A673 (cell line): Measurements from ENCODE around the gene PLCB4. TPM values are rescaled to one million over a fixed set of nuclear protein-coding genes. Genes with fewer than 3 reads are reported as not detected.

Source experiments
- BruUV-seq: library from RNA; stranded (reverse); fragments of 400-500 nt; replicated peaks from 2 replicates; lab custom pipeline; 2021; lab: Mats Ljungman, UMichigan
- CTCF ChIA-PET: fragments of 300-600 bp; sonication (Branson Sonifier 250); formaldehyde crosslinking; loops from one replicate; lab custom pipeline; 2022; ENCODE audit warnings: antibody characterized with exemption; lab: Charles Lee
- POLR2A ChIA-PET: fragments of 300-600 bp; sonication (Branson Sonifier 250); formaldehyde crosslinking; loops from one replicate; lab custom pipeline; 2022; ENCODE audit warnings: antibody characterized with exemption; ENCODE audit not compliant: low non-redundant PET; lab: Charles Lee
- DNase-seq: peaks from one replicate; pipeline ENCODE4 v3.0.0-alpha.2; 2015; ENCODE audit warnings: low spot score
- H3K27ac ChIP-seq: fragments of 200-600 bp; sonication (generic); 2 replicates; pipeline ENCODE4 v1.5.1; 2016; ENCODE audit warnings: mixed run types, low read depth, mild to moderate bottlenecking, mixed read lengths, antibody characterized with exemption, low read length; ENCODE audit not compliant: poor library complexity, severe bottlenecking
- H3K27me3 ChIP-seq: fragments of 200-600 bp; sonication (generic); replicated peaks from 2 replicates; pipeline ENCODE4 v1.6.1; 2017; ENCODE audit warnings: mixed run types, low read depth, mild to moderate bottlenecking, mixed read lengths, antibody characterized with exemption, low read length; ENCODE audit not compliant: insufficient read depth, poor library complexity
- H3K36me3 ChIP-seq: fragments of 200-600 bp; sonication (generic); 2 replicates; pipeline ENCODE4 v1.6.1; 2016; ENCODE audit warnings: mixed run types, mild to moderate bottlenecking, mixed read lengths, antibody characterized with exemption, low read length; ENCODE audit not compliant: insufficient read depth, poor library complexity, severe bottlenecking
- H3K4me1 ChIP-seq: fragments of 200-600 bp; sonication (generic); 2 replicates; pipeline ENCODE4 v1.6.1; 2017; ENCODE audit warnings: mixed run types, mild to moderate bottlenecking, mixed read lengths, antibody characterized with exemption, low read length; ENCODE audit not compliant: insufficient read depth, poor library complexity, severe bottlenecking
- H3K4me3 ChIP-seq: fragments of 200-600 bp; sonication (generic); 2 replicates; pipeline ENCODE4 v1.5.1; 2016; ENCODE audit warnings: low read depth, mixed run types, mild to moderate bottlenecking, mixed read lengths, low read length; ENCODE audit not compliant: poor library complexity, severe bottlenecking
- H3K9me3 ChIP-seq: fragments of 200-600 bp; sonication (generic); 2 replicates; pipeline ENCODE4 v1.6.1; 2016; ENCODE audit warnings: mixed run types, low read depth, mild to moderate bottlenecking, mixed read lengths, antibody characterized with exemption, low read length; ENCODE audit not compliant: poor library complexity, severe bottlenecking
- CTCF ChIP-seq: fragments of 300-800, 200-600 bp; sonication (generic); conservative IDR thresholded peaks from 2 replicates; pipeline ENCODE4 v1.5.1; 2017; ENCODE audit warnings: low read depth, mild to moderate bottlenecking, antibody characterized with exemption, low read length, moderate library complexity, mixed read lengths
- EZH2 ChIP-seq: fragments of 200-600 bp; sonication (generic); IDR thresholded peaks from 2 replicates; pipeline ENCODE4 v1.6.1; 2017; ENCODE audit warnings: borderline replicate concordance, low read depth, mild to moderate bottlenecking, mixed read lengths, antibody characterized with exemption, low read length; ENCODE audit not compliant: poor library complexity, severe bottlenecking
- intact Hi-C: fragments of 100-400 bp; cut with micrococcal nuclease; formaldehyde crosslinking; loops from one replicate; pipeline ENCODE4 v1.10.0; 2022; ENCODE audit not compliant: unreplicated experiment
- total RNA-seq: library from RNA; stranded (reverse); gene quantifications from 2 replicates; pipeline ENCODE4 v1.2.3, GENCODE V29; 2021

PLCB4 gene
- total RNA-seq, 1 experiment from 2014 or later: 6.2 TPM

DNA sequence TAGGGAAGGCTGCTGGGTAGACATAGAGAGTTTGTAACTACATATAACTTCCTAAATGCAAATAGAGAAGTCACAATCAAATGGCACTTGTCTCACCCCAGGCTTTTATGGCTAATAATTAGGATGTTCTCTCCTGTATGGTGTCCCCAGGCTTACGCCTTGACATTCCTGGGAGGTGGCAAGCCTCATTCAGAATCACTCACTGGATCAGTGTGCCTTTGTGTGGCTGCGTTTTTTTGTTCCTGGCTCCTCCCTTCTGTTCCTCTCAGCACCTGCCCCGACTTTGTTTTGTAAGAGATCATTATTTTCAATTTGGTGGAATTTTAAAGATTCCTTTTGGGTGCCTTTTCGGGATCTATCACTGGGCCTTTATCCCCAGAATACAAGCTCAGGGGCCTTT is 451.2 kb downstream of the PLCB4 start:
- POLR2A ChIA-PET: no interaction called here
- no peak for DNase-seq
- H3K27me3 ChIP-seq: peaks cover 30% of the 10 kb centered on the region
- no peak for TF ChIP-seq CTCF
- no peak for TF ChIP-seq EZH2
- intact Hi-C loops: no loop called here
- H3K36me3 ChIP-seq: no peaks in the 10 kb centered on the region
- no TSS peak for BruUV-seq
- no peaks in the 10 kb centered on the region for H3K9me3 ChIP-seq
- H3K4me3 ChIP-seq: no peak overlapping the region
- CTCF ChIA-PET: no interaction called here
- no peak overlapping the region for H3K27ac ChIP-seq
- H3K4me1 ChIP-seq: no peaks in the 10 kb centered on the region

GRCh38 chr20:9523636-9524035 is 454.7 kb downstream of the PLCB4 start:
- Histone ChIP-seq H3K36me3 (no peaks in the 10 kb centered on the region), H3K9me3 (no peaks in the 10 kb centered on the region), H3K27ac (no peak overlapping the region), H3K4me1 (no peaks in the 10 kb centered on the region), H3K4me3 (no peak overlapping the region), H3K27me3 (peaks cover under 1% of the 10 kb centered on the region)
- TF ChIP-seq EZH2: no peak
- TF ChIP-seq CTCF: no peak
- no peak for DNase-seq
- no TSS peak for BruUV-seq
- CTCF ChIA-PET: no interaction called here
- POLR2A ChIA-PET: no interaction called here
- intact Hi-C loops: no loop called here
